ENCODE results near the gene CEACAM8.
A peak's percentile ranks its signal among the peaks of the same experiment; 100 is the strongest.
"Not testable (repeated sequence)": the region's sequence is repeated elsewhere in the genome, so short reads cannot be mapped to it uniquely, and the experiment has no call there.

Gene CEACAM8
- 0 reads per million in 3 experiments for total RNA-seq

DNA sequence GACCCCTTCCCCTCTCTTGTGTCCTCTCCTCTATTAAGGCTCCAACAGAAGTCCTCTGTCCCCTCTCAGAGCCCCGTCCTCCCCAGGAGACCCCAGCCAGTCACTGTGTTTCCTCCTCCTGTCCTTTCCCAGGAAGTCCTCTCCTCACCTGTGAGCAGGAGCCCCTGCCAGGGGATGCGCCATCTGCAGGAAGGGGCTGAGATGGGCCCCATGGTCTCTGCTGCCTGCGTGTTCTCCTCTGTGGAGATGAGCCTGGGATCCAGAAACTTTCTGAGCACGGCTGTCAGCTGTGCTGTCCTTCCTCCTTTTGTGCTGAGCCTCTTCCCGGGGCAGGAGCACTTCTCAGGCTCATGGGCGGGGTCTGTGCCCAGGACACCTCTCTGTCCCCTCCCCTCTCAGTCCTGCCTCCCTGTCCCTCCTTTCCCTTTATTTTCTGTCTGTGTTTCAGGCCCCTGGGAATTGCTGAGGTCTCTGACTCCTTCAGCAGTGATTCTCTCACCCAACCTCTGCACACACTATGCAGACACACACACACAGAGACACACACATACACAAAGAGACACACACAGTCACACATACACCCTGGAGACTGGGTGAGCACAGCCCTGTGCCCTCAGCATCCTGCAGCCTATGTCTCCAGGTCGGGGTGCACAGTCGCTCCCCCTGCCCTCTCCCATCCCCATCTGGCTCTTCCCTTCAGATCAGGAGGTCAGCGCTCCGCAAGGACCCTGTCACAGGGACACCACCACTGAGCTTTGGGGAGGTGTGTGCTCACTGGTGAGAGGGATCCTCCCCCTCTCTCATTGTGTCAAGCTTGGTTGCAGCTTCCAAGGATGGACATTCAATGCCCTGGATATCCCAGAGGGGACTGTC, at the start of gene CEACAM8:
TSS of gene CEACAM8 (minus strand) at position 308 of the 873 bp plus-strand sequence. CDS start at position 212, 96 bp downstream.
- DNase-seq = no peak

DNA sequence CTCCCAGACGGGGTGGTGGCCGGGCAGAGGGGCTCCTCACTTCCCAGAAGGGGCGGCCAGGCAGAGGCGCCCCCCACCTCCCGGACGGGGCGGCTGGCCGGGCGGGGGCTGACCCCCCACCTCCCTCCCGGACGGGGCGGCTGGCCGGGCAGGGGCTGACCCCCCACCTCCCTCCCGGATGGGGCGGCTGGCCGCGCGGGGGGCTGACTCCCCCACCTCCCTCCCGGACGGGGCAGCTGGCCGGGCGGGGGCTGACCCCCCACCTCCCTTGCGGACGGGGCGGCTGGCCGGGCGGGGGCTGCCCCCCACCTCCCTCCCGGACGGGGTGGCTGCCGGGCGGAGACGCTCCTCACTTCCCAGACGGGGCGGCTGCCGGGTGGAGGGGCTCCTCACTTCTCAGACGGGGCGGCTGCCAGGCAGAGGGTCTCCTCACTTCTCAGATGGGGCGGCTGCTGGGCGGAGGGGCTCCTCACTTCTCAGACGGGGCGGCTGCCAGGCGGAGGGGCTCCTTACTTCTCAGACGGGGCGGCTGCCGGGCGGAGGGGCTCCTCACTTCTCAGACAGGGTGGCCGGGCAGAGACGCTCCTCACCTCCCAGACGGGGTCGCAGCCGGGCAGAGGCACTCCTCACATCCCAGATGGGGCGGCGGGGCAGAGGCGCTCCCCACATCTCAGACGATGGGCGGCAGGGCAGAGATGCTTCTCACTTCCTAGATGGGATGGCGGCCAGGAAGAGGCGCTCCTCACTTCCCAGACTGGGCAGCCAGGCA, 44.8 kb upstream of the CEACAM8 start:
- DNase-seq = not testable (repeated sequence)

DNA sequence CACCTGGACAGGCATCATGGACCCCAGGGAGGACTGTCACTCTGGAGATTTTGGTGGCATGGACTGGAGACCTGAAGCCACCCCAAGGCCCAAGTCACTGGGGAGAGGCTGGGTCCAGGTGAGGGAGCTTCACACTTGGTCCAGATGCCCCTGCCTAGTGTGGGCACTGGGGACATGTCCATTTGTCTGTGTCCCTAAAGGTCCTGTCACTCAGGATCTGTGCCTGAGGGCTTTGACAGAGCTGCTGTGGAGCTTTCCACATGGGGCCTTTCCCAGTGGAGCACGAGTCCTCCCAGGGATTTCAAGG, 40.5 kb upstream of the CEACAM8 start:
- no peak for DNase-seq

DNA sequence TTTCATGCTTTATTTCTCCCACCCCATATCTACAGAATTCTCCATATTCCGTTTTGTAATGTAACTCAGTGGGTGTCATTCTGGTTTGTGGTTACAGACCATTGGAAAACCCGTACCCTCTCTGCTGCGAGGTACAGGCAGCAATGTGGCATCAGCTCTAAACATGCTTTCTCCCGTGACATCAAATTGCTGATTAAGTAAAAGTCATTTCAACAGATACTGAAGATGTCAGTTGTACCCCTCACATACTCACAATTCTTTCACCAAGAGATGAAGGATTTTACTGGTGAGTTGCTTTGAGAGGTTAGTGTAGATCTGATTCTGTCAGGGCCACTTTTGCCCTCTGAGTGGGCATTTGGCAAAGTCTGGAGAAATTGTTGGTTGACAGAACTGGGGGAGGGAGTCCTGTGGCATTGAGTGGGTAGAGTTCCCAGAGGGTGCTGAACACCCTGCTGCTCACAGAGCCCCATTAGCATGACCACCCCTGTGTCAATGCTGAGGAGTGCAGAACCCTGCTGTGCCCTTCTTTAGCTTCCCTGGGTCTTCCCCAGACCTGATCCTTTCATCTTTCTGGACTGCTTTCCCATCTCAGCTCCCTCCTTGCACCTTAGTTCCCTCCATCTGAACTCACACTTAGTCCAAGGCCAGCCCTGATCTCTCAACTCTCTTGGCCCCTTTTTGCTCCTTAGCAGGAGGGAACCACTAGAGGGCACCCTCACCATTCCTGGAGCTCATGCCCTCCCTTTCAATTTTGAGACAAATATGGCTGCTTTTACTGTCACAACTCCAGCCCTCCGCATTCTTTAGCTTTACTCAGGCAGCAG, 39.9 kb upstream of the CEACAM8 start:
- no peak for DNase-seq

DNA sequence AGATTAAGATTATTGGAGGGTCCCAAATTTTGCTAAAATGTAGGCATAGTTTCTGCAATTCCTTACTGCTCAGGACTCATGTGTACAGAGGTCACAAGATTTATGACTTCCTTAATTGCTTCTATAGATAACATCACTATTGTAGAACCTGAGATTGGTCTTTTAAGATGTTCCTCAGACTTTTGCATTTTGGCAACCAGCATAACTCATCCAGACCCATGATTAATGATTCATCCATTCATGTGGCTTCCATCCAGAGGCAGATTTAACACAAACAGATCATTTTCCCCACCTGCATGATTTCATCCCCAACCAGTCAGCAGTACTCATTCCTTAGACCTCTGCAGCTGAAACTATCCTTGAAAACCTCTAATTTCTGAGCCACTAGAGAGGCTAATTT, 34.5 kb upstream of the CEACAM8 start:
- no peak for DNase-seq

DNA sequence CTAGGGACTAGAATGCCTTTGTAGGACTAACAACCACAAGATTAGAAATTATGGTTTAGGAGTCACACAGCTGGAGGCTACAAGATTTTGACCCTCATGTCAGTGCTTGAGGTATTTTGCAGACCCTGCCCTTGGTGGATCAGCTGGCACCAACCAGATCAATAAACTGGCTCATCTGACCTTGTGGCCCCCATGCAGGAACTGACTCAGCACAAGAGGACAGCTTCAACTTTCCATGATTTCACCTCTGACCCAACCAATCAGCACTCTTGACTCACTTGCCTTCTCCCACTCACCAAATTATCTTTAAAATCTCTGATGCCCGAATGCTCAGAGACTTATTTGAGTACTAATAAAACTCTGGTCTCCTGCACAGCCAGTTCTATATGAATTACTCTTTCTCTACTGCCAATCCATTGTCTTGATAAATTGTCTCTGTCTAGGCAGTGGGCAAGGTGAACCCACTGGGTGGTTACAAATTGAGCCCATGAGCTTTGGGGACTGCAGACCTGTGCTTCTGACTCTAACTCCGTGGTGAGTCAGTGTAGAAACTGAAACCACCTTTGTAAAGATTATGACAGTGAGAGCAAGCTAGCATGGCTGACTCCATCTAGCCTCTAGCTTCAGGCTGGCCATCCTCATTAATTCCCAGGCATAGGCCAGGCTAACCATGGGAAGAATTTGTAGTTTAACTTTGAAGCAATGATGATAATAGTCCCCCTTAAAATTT, 33.9 kb upstream of the CEACAM8 start:
- DNase-seq = no peak

DNA sequence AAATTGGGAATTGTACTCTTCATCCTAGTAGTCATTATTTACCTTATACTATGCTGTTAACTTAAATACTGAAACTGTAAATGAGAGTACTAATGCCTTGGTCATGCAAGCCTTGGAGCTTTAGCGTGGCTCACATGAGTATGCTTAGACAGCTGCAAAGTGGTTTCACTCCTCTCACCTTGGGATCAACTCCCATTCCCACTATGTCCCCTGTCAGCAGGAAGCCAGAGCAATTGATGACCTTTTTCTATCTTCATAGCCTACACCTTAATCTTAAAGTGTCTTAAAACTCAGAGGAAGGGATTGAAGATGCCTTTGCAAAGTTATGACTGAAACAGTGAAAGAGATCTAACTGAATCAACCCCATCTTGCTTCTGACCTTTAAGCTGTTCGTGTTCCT, 33.2 kb upstream of the CEACAM8 start:
- DNase-seq = no peak

DNA sequence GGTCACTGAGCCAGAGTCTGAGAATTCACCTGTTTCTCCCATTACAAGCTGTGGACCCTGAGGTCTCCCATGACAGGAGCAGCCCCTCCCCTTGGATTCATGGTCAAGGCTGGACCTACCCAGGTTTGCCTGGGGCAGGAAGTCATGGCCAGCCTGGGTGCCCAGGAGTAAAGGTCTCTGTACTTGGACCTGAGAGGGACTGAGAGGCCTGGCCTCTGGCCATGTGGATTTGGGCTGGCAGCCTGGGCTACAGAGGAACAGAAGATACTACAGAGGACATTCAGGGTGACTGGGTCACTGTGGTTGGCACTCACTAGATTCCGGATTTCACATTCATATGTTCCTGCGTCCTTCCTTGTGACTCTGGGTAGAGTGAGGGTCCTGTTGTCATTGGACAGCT, 31.5 kb upstream of the CEACAM8 start:
- DNase-seq = no peak

DNA sequence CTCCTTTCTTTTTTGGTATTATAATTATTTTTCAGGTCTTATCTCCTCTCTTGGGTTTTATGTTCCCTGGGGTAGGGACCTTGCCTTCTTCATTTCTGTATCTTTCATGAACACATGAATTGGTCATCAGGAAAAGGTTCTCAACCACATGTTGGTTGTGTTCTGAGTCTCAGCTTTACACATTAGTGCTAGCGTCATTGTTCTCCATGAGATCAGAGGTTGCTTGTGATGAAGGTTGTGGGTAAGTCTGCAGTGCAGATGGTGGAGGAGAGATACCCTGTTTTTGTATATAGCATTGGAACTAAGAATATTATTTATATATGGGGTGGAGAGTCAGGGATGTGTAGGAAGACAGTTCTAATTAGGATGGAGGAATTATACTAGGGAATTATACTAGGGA, 24.5 kb upstream of the CEACAM8 start:
- no peak for DNase-seq

DNA sequence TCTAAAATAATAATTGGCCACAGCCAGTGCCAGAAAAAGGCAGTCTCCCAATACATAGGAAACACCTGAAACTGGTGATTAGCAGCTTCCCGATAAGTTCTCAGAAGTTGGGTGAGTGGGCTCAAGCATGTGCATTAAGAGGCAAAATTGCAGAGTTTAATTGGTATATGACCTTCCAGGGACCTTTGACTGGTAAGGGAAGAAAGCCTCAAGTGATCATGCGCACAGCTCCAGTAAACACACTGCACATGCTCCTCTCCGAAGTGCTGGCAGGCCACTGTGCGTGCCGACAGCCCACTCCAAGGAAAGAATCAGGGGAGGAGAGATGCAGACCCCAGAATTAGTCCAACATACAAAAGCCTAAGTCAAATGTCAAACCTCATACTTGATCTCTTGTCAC, 18.9 kb upstream of the CEACAM8 start:
- no peak for DNase-seq

DNA sequence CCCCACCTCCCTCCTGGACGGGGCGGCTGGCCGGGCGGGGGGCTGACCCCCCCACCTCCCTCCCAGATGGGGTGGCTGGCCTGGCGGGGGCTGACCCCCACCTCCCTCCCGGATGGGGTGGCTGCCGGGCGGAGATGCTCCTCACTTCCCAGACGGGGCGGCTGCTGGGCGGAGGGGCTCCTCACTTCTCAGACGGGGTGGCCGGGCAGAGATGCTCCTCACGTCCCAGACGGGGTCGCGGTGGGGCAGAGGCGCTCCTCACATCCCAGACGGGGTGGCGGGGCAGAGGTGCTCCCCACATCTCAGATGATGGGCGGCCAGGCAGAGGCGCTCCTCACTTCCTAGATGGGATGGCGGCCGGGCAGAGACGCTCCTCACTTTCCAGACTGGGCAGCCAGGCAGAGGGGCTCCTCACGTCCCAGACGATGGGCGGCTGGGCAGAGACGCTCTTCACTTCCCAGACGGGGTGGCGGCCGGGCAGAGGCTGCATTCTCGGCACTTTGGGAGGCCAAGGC, 15.7 kb upstream of the CEACAM8 start:
- not testable (repeated sequence) for DNase-seq

DNA sequence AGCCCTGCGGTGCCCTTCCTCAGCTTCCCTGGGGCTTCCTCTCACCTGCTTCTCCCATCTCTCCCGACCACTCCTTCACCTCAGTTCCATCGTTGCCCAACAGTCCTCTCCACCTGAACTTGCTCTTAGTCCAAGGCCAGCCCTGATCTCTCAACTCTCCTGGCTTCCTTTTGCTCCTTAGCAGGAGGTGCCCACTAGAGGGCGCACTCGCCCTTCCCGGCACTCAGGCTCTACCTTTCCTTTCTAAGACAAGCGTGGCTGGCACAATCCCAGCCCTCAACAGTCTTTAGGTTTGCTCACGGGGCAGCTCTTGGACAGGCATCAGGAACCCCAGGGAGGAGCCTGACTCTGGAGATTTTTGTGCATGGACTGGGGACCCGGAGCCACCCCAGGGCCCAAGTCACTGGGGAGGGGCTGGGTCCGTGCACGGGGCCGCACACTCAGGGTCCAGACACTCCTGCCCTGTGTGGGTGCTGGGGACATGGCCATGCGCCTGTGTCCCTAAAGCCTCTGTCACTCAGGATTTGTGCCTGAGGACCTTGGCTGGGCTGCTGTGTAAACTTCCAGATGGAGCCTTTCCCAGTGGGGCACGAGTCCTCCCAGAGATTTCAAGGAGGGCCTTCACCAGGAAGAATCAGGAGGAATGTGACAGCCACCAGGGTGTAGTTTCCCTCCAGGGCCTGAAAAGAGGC, 12.1 kb upstream of the CEACAM8 start:
- peak; percentile 23 for DNase-seq

DNA sequence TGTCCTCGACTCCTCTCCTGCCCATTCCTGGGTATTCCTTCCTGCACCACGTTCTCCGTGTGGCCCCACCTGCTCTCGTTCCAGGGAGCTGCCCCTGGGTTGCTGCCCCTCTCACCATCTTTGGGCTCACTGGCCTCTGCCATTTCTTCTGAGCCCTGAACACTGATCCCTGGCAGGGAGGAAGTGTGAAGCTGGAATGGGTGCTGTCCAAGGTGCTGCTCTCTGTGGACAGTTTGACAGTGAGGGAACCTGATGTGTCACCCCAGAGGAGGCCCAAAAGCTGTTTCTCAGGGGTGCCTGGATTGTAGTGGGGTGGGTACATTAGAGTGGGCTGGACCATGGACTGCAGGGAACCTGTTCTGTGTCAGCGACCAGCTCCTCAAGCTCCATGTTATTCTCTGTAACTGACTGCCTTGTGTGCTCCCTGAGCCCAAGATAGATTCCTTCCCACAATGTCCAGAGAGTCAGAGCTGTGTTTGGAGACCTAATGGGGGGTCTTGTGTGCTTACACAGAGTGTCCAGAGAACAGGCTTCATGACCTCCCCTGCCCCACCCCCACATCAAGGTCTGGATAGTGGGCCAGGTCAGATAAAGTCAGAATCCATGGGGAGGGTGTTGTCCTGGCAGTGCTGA, 7.2 kb upstream of the CEACAM8 start:
- no peak for DNase-seq

DNA sequence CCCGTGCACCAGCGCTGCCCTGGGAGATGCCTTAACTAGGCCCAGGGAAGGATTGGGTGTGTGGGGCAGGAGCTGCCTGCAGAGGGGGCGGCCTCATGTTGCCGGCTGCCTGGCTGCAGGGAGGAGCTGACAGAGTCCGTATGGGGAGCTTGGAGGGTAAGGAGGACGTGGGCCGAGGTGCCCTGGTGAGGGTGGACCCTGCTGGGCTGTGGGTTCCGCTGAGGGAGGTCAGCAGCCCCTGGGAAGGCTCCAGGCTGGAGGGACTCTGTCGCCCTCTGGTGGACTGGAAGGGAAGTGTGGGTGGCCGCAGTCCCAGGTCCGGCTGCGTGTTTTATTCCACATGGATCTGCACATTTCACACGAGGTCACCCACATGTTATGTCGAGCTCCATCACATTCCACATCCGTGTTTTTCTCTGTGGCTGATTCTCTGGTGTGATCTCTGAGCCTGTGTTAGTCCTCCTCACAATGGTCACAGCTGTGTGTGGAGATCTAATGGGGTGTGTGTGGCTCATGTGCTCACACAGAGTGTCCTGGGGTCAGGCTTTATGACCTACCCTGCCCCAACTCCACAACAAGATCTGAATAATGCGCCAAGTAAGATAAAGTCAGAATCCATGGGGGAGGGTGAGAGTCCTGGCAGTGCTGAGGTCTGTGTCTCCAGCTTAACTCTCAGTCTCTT, 1.8 kb upstream of the CEACAM8 start:
- DNase-seq = no peak

DNA sequence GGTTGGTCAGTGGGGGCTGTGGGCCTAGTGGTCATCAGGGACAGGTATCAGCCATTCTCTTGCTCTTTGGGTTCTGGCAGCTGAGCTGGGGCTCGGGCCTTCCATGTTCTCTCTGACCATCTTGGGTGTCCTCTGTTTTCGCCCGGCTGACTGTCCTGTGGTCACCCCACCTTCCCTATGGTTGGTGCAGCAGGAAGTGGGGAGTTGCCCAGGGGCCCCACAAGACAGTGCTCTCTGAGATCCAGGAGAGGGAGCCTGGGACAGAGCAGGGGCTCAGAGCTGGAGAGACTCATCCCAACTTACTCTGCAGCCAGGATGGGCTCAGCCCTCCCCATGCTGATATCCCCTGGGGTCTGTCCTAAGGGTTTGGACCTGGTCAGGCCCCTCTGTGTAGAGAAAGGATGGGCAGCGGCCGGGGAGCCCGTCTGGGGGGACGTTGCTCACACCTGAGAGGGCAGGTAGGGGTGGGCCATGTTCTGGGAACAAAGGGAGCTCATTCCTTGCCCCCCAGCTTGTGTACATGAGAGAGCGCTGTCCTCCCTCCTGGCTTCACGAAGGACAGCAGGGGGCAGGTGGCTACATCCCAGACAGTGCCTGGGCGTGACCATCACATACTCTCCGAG, 937 bp upstream of the CEACAM8 start:
- no peak for DNase-seq

DNA sequence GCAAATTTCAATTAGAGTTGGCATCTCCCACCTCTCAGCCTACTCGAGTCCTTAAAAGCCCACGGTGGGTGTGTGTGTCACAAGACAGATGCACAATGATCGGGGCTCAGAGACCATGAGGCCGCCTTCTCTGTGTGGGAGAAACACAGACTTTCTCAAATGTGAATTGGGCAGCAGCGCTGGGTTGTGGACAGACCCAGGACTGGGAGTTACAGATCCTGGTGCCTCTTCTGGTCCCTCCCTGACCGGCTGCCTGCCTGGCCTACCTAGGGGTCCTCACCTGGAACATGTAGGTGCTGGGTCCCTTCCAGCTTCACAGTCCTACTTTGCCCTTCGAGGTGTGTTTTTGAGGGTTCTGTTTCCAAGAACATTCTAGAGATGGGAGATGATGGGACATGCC, 4.9 kb downstream of the CEACAM8 start:
- no peak for DNase-seq

DNA sequence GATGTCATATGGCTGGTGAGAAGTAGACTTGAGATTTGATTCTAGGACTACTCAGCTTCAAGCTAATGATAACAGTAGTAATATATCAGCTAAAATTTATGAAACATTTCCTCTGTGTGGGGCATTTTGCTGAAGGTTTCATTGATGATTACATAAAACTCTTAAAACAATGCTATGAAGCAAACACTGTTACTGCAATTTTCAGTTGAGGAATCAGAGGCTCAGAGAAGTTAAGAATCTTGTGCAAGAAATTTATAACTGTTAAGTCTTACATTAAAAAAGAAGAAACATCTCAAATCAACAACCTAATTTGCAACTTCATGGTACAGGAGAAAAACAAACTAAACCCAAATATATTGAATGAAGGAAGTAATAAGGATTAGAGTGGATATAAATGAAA, 10.3 kb downstream of the CEACAM8 start:
- DNase-seq = no peak

DNA sequence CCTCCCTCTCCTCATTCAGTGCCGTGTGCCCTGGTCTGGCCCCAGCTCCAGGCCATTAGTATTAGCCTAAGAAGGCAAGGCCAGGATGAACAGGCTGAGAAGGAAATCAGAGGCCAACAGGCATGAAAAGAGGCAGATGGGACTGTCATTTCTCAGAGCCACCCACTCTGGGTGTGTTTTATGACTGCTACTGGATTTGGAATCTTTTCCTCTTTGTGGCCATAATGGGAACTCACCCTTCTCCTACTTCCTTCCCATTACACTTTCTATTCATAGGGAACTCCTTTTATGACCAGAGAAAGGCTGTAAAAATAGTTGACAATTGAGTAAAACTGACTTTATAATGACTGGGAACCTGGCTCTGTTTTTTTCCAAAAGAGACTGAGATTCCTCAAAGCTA, 17.7 kb downstream of the CEACAM8 start:
- DNase-seq = no peak

DNA sequence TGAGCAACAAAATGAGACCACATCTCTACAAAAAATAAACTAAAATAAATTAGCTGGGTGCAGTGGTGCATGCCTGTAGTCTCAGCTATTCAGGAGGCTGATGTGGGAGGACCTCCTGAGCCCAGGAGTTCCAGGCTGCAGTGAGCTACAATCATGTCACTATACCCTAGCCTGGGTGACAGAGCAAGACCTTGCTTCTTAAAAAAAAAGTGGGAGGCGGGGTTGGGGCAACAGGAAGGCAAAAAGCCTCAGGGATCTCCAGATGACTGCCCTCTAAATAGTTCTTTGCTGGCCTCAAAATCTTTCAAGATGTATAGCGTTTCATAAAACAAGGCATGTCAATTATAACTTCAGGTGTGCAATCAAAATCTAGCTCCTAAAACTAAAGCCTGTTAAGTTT, 18.5 kb downstream of the CEACAM8 start:
- DNase-seq = no peak

DNA sequence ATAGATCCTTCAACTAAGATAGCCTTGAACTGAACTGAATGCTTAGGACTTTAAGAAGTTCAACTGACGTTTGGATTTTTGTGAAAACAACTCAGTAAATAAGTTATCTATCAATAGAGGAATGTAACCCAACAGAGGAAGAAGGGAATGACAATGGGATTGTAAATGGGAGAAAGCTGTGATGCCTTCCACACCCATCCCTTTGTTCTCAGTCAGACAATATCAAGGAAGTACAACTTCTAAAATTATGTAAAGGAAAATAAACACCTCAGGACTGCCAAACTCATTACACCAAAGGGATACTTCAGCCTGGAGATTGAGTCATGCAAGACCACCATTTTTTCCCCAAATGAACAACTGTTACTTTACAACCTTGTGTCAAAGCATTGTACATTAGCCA, 21.1 kb downstream of the CEACAM8 start:
- no peak for DNase-seq
